Bronchial epithelial cell (primary cell): Measurements from ENCODE around the gene CDC42EP3. TPM values are rescaled to one million over a fixed set of nuclear protein-coding genes. Genes with fewer than 3 reads are reported as not detected.

ENCODE experiments used
- DNase-seq: peaks from one replicate; pipeline ENCODE4 v3.0.0-alpha.2; 2010; ENCODE audit warnings: low read depth
- FAIRE-seq: peaks from 2 replicates; lab custom pipeline; 2011; peaks lifted over from hg19 to GRCh38; lab: Jason Lieb, UNC
- H3K27me3 ChIP-seq: 2 replicates; pipeline ENCODE4 v1.5.1; 2011; ENCODE audit warnings: low read length; ENCODE audit not compliant: control insufficient read depth, insufficient read depth
- H3K36me3 ChIP-seq: 2 replicates; pipeline ENCODE4 v1.5.1; 2011; ENCODE audit warnings: low read length; ENCODE audit not compliant: control insufficient read depth, insufficient read depth
- H3K4me3 ChIP-seq: 2 replicates; pipeline ENCODE4 v1.5.1; 2011; ENCODE audit warnings: mild to moderate bottlenecking, low read depth, low read length, control low read depth
- CTCF ChIP-seq: IDR thresholded peaks from 2 replicates; pipeline ENCODE4 v1.5.1; 2011; ENCODE audit warnings: mild to moderate bottlenecking, moderate library complexity, low read length, control low read depth, inconsistent platforms; ENCODE audit not compliant: insufficient read depth, severe bottlenecking
- total RNA-seq: library from RNA; depleted of rRNA; stranded (reverse); fragments of >200 nt; gene quantifications from 2 replicates; pipeline ENCODE4 v1.2.1, GENCODE V29; 2014

CDC42EP3 gene
- total RNA-seq, 1 donor from 2014 or later = 10.5 TPM

- TF ChIP-seq CTCF = no peak
- Histone ChIP-seq H3K36me3 (peaks cover 11% of the 10 kb centered on the region), H3K27me3 (no peaks in the 10 kb centered on the region), H3K4me3 (no peak overlapping the region)
- no peak for DNase-seq
- FAIRE-seq = no peak
Measured at GRCh38 chr2:37650548-37651093, 20.8 kb downstream of the CDC42EP3 start.

GRCh38 chr2:37649518-37649917 is 21.9 kb downstream of the CDC42EP3 start:
- H3K36me3 ChIP-seq = peaks cover 11% of the 10 kb centered on the region
- FAIRE-seq (no peak), DNase-seq (no peak)
- no peak overlapping the region for H3K4me3 ChIP-seq
- no peaks in the 10 kb centered on the region for H3K27me3 ChIP-seq
- no peak for TF ChIP-seq CTCF

- FAIRE-seq (no peak), DNase-seq (no peak)
- no peak overlapping the region for H3K4me3 ChIP-seq
- H3K27me3 ChIP-seq = no peaks in the 10 kb centered on the region
- TF ChIP-seq CTCF = no peak
- peaks cover 13% of the 10 kb centered on the region for H3K36me3 ChIP-seq
Measured at GRCh38 chr2:37648331-37649011, 23.0 kb downstream of the CDC42EP3 start.

- no peak for DNase-seq
- no peak for FAIRE-seq
- H3K36me3 ChIP-seq = peaks cover 14% of the 10 kb centered on the region
- TF ChIP-seq CTCF = no peak
- H3K4me3 ChIP-seq = no peak overlapping the region
- no peaks in the 10 kb centered on the region for H3K27me3 ChIP-seq
Measured at GRCh38 chr2:37647971-37648330, 23.5 kb downstream of the CDC42EP3 start.

- no peak for DNase-seq
- Histone ChIP-seq H3K27me3 (no peaks in the 10 kb centered on the region), H3K36me3 (peaks cover 14% of the 10 kb centered on the region), H3K4me3 (no peak overlapping the region)
- no peak for TF ChIP-seq CTCF
- FAIRE-seq = no peak
Measured at GRCh38 chr2:37645836-37646235, 25.6 kb downstream of the CDC42EP3 start.
